HCT116 (cell line): ENCODE results near the gene MZT2B. TPM values are rescaled to one million over a fixed set of nuclear protein-coding genes. Genes with fewer than 3 reads are reported as not detected.
"Not testable (repeated sequence)": the region's sequence is repeated elsewhere in the genome, so short reads cannot be mapped to it uniquely, and the experiment has no call there.

Experiments
- ATAC-seq: fragments of 200-7000 bp; cut with Tn5 transposase; 2 replicates; pipeline ENCODE4 v1.9.1; 2020; ENCODE audit warnings: mild to moderate bottlenecking, moderate library complexity
- BruUV-seq: library from RNA; stranded (reverse); fragments of 400-500 nt; replicated peaks from 2 replicates; lab custom pipeline; 2021; lab: Mats Ljungman, UMichigan
- CTCF ChIA-PET: fragments of 300-600 bp; sonication (Branson Sonifier 250); formaldehyde crosslinking; loops from one replicate; lab custom pipeline; 2021; ENCODE audit warnings: antibody characterized with exemption; lab: Charles Lee
- POLR2A ChIA-PET: fragments of 300-600, 350-600 bp; sonication (Branson Sonifier 250); formaldehyde crosslinking; loops from one replicate; lab custom pipeline; 2021; ENCODE audit warnings: antibody characterized with exemption; lab: Charles Lee
- RAD21 ChIA-PET, 2 experiments: fragments of 300-600 bp; sonication (Branson Sonifier 250); formaldehyde crosslinking; loops; one replicate each; lab custom pipeline; 2023; ENCODE audit warnings: low total read pairs in 2 of 2; ENCODE audit not compliant: uncharacterized antibody in 2 of 2, unreplicated experiment in 2 of 2, low non-redundant PET in 1 of 2; lab: Charles Lee
- DNase-seq: peaks from one replicate; pipeline ENCODE4 v3.0.0-alpha.2; 2010; ENCODE audit warnings: low read depth, low spot score
- H2AFZ ChIP-seq: fragments of 200-600 bp; shearing (Covaris generic), sonication (generic); 2 replicates; pipeline ENCODE4 v1.6.1; 2017; ENCODE audit warnings: low read depth, mixed run types, mixed read lengths, antibody characterized with exemption, low read length; ENCODE audit not compliant: poor library complexity, severe bottlenecking
- H3K27ac ChIP-seq: 2 replicates; pipeline ENCODE4 v1.5.1; 2012; ENCODE audit warnings: low read depth, low read length
- H3K27me3 ChIP-seq: fragments of 200-600 bp; sonication (generic); 2 replicates; pipeline ENCODE4 v1.6.1; 2016; ENCODE audit warnings: mixed run types, low read length, mixed read lengths; ENCODE audit not compliant: insufficient read depth
- H3K36me3 ChIP-seq, 2 experiments: fragments of 200-500 bp in 1 of 2; fragments of 200-600 bp in 1 of 2; sonication (Bioruptor generic) in 1 of 2; sonication (generic) in 1 of 2; 2 replicates each; pipeline versions ENCODE4 v1.5.1 to v1.6.1; 2014 to 2016; ENCODE audit warnings: low read length in 2 of 2, inconsistent platforms in 1 of 2, mixed read lengths in 1 of 2, mixed run types in 1 of 2; ENCODE audit not compliant: insufficient read depth in 2 of 2, control insufficient read depth in 1 of 2
- H3K4me1 ChIP-seq, 2 experiments: fragments of 200-600 bp in 1 of 2; sonication (generic) in 1 of 2; 2 replicates each; pipeline versions ENCODE4 v1.5.1 to v1.6.1; 2012 to 2017; ENCODE audit warnings: low read length in 2 of 2, inconsistent platforms in 1 of 2, mild to moderate bottlenecking in 1 of 2, mixed read lengths in 1 of 2, mixed run types in 1 of 2, moderate library complexity in 1 of 2; ENCODE audit not compliant: insufficient read depth in 2 of 2, control insufficient read depth in 1 of 2
- H3K4me2 ChIP-seq: fragments of 200-600 bp; sonication (generic); 2 replicates; pipeline ENCODE4 v1.6.1; 2017; ENCODE audit warnings: mixed run types, low read length, mixed read lengths
- H3K4me3 ChIP-seq, 2 experiments: fragments of 200-600 bp in 1 of 2; sonication (generic) in 1 of 2; replicated peaks in 1 of 2; 2 replicates each; pipeline ENCODE4 v1.5.1; 2011 to 2016; ENCODE audit warnings: low read length in 2 of 2, control low read depth in 1 of 2, low read depth in 1 of 2, mild to moderate bottlenecking in 1 of 2, mixed read lengths in 1 of 2, mixed run types in 1 of 2
- H3K79me2 ChIP-seq: fragments of 200-600 bp; sonication (generic); 2 replicates; pipeline ENCODE4 v1.6.1; 2017; ENCODE audit warnings: mild to moderate bottlenecking, mixed run types, low read length, moderate library complexity, mixed read lengths; ENCODE audit not compliant: insufficient read depth
- H3K9ac ChIP-seq: fragments of 200-600 bp; sonication (generic); 2 replicates; pipeline ENCODE4 v1.6.1; 2016; ENCODE audit warnings: low read length, mixed read lengths
- H3K9me2 ChIP-seq: fragments of 200-600 bp; sonication (generic), shearing (Covaris generic); 2 replicates; pipeline ENCODE4 v1.6.1; 2017; ENCODE audit warnings: mixed run types, mild to moderate bottlenecking, moderate library complexity; ENCODE audit not compliant: insufficient read depth
- H3K9me3 ChIP-seq, 2 experiments: fragments of 200-500 bp in 1 of 2; fragments of 200-600 bp in 1 of 2; sonication (Bioruptor generic) in 1 of 2; sonication (generic) in 1 of 2; 2 replicates each; pipeline ENCODE4 v1.6.1; 2014 to 2017; ENCODE audit warnings: low read length in 2 of 2, mixed read lengths in 2 of 2, inconsistent platforms in 1 of 2, low read depth in 1 of 2, mild to moderate bottlenecking in 1 of 2, mixed run types in 1 of 2, moderate library complexity in 1 of 2; ENCODE audit not compliant: control insufficient read depth in 1 of 2, insufficient read depth in 1 of 2
- H4K20me1 ChIP-seq: fragments of 200-600 bp; sonication (generic), shearing (Covaris generic); 2 replicates; pipeline ENCODE4 v1.6.1; 2017; ENCODE audit warnings: mixed run types, mild to moderate bottlenecking, moderate library complexity; ENCODE audit not compliant: insufficient read depth
- intact Hi-C: fragments of 100-400 bp; cut with micrococcal nuclease; formaldehyde crosslinking; loops from 2 replicates; pipeline ENCODE4 v1.10.0; 2022
- total RNA-seq: library from RNA; stranded (reverse); gene quantifications from one replicate; pipeline ENCODE4 v1.2.1, GENCODE V29; 2021; ENCODE audit not compliant: unreplicated experiment

The MZT2B gene
- total RNA-seq, 1 experiment from 2014 or later: 334 TPM

- CTCF ChIA-PET, H3K79me2 ChIP-seq, H2AFZ ChIP-seq, H3K9me3 ChIP-seq, ATAC-seq, BruUV-seq, H3K27me3 ChIP-seq, H3K9me2 ChIP-seq, H3K27ac ChIP-seq, intact Hi-C loops, H3K4me3 ChIP-seq, H3K4me2 ChIP-seq, H4K20me1 ChIP-seq, POLR2A ChIA-PET, DNase-seq, H3K9ac ChIP-seq, RAD21 ChIA-PET, H3K36me3 ChIP-seq: not testable (repeated sequence)
- peaks cover 11 to 23% of the 10 kb centered on the region in 2 experiments for H3K4me1 ChIP-seq
Measured at GRCh38 chr2:130239581-130239980, 57.5 kb downstream of the MZT2B start.

Other genes starting within 250 kb of the MZT2B start
- gene RAB6C, start 202.6 kb upstream of the MZT2B start, total RNA-seq: not detected
- gene POTEF, start 53.0 kb upstream of the MZT2B start, total RNA-seq: 3.5 TPM
- 3.2 TPM for gene CCDC74B, start 37.1 kb upstream of the MZT2B start, total RNA-seq
- 98.9 TPM for gene SMPD4, start 660 bp upstream of the MZT2B start, total RNA-seq
- not detected for gene TUBA3E, start 16.2 kb downstream of the MZT2B start, total RNA-seq
- 121 TPM for gene IMP4, start 160.6 kb downstream of the MZT2B start, total RNA-seq
- 52.4 TPM for gene PTPN18, start 173.8 kb downstream of the MZT2B start, total RNA-seq